HG03439 (cell line): Measurements from ENCODE around the gene RYR2.

Source experiments
- ATAC-seq: cut with Tn5 transposase; IDR thresholded peaks from one replicate; pipeline ENCODE4 v1.9.1; 2021; ENCODE audit warnings: mild to moderate bottlenecking, moderate library complexity; ENCODE audit not compliant: unreplicated experiment

The RYR2 gene

DNA sequence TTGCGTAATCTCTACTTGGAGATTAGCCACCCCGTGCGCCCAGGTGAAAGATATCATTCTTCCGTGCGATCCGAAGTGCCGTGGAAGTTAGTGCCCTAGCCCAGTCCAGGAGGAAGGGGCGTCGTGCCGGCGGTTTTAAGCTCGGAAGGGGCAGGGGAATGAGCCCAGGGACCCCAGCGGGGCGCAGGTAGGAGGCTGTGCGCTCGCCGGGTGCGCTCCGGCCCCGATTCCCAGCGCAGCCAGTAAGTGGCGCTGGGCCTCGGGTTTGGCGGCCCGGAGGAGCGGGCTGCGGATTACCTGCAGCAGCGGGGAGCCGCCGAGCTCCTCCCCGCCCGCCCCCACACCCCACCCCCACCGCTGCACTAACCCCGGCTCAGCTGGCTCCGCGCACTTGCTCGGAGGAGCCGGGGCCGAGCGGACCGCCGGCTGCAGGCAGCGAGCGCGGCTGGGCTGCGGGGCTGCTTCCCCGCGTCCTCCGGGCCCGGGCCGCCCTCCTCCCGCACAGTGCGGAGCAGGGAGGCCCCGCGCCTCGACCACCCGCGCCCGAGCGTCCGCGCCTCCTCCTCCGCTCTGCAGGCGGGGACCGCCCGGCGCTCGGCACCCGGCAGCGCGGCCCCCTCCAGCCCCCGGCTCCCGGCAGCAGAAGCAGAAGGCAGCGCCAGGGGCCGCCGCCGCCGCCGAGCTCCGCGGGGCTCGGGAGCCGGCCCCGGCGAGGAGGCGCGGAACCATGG, at the start of gene RYR2:
RYR2 (plus strand) TSS at position 390 of the 731 bp plus-strand sequence; CDS start at position 728, 338 bp downstream.
- ATAC-seq, result no peak

DNA sequence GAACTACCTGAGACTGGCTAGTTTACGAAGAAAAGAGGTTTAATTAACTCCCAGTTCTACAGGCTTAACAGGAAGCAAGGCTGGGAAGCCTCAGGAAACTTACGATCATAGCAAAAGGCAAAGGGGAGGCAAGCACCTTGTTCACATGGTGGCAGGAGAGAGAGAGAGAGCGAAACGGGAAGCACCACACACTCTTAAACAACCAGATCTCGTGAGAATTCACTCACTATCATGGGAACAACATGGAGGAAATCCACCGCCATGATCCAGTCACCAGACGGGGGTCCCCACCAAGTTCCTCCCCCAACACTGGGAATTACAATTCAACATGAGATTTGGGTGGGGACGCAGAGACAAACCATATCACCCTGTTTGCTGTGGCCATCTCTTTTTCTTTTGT, 49.5 kb upstream of the RYR2 start:
- ATAC-seq, result no peak

DNA sequence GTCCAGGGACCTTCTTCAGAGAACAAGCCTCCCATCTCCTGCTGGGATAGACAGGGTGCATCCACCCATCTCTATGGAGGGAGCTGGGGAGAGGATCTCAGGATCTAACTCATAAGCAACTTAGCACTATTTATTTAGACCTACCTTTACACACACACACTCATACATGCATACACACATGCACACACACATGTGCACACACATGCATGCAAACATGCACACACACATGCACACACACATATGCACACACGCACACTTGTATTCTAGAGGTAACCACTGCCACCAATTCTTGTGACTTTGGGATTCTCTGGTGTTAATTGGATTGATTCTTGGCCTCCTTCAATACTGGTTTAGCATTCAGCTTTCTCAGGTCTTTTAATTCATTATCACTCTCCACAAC, 47.5 kb upstream of the RYR2 start:
- no peak for ATAC-seq

DNA sequence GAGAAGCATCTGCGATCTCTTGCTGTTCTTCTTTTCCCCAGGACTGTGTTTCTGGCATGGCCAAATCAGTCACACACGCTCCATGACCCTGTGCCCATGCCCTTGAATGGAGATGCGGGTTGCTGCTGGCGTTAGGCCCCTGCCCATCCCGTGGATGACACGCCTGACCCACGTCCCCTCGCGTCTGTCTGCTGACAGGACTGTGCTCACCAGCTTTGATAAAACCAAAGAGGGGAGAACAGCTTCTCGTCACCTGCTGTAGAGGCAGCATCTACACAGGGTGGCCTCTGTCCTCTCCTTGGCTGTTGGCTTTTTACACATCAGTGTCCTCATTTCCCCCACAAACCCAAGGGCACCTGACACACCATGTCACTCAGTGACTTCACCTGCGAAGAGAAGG, 44.6 kb upstream of the RYR2 start:
- ATAC-seq, result no peak

DNA sequence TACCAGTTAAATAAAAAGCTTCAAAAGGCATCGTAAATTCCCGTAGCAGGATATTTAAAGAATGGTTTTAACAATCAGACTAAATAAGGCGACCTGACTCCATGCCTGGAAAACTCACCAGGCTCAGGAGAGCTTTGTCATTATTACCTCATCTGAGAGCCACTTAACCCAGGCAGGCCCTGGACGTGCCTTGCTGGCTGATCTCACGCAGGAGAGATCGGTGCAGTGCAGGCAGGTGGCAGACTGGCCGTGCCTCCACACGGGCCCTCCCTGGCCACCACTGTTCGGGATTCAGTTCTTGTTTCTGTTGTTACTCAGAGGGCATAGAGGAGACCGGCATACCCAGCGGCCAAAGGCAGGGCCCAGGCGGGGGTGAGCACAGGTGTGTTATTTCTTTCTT, 44.1 kb upstream of the RYR2 start:
- ATAC-seq, result no peak

DNA sequence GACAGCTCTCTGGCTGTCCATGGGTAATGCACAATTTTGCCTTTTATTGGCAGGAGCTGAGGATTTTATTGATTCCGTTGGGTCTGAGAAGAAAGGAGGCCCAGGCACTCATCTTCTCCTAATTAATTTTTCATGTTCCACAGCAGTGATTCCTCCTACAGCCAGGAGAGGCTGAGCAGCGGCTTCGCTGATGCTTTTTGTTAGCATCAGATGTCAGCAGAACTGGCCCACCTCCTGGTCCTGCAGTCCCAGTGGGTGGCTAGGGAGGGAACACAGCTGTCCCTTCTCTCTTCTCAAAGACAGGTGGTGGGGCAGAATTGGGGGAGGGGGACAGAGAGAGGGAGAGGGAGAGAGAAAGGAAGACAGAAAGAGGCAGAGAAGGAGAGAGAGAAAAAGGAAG, 43.4 kb upstream of the RYR2 start:
- no peak for ATAC-seq

DNA sequence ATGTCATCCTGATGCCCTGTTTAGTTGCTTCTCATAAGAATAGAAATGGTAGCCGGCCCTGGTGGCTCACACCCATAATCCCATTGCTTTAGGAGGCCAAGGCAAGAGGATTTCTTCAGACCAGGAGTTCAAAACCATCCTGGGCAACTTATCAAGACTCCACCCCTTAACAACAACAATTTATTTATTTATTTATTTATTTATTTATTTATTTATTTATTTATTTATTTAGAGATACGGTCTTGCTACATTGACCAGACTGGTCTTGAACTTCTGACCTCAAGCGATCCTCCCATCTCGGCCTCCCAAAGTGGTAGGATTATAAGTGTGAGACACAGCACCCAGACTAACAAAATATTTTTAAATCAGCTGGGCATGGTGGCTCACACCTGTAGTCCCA, 41.8 kb upstream of the RYR2 start:
- ATAC-seq, result no peak

DNA sequence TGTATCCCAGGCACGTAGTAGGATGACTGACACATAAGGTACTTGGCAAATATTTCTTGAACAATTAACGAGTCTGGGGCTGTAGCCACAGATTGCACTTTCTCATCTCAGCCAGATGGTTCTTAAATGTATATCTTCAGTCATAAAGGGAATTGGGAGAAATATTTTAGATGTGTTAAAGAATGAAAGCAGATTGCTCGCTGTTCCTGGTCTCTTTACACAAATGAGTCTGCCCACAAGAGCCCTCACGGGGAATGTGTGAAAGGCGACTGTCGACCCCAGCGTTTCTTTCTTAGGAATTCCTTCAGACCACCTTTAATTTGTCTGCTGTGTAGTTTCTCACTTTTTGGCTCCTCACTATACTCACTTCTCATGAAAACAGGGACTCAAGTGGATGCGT, 38.5 kb upstream of the RYR2 start:
- no peak for ATAC-seq

DNA sequence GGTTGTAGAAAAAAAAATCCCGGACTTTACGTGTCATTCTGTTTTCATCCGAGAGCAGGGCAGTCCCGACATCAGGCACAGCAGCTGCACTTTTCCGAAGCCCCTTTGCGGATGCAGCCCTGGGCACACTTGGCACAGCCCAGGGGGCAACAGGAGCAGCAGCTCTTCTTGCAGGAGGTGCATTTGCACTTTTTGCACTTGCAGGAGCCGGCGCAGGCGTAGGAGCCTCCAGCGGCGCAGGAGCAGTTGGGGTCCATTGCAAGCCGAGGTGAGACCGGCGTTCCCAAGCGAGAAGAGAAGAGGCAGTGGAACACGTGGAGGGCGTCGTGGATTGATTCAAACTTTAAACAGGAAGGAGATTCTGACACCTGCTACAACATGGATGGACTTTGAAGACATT, 37.9 kb upstream of the RYR2 start, which contains the start of gene MT1HL1:
MT1HL1 (minus strand) TSS at position 326 of the 400 bp plus-strand sequence; CDS start at position 257, 69 bp downstream.
- ATAC-seq, result no peak

DNA sequence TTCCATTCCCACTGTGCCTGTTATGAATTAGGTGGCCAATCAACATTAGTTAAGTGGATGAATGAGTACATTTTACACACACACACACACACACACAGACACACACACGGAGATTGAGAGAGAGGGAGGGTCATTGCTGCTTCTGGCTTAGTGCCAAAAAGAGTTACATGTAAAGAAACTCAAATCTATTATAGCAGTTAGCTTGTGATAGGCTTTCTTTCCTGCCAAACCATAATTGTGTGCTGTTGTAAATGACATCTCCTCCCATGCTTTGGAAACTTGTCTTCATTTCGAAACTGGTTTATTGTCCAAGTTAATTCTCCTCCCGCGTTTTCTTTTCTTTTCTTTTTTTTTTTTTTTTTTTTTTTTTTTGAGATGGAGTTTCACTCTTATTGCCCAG, 36.3 kb upstream of the RYR2 start:
- no peak for ATAC-seq

DNA sequence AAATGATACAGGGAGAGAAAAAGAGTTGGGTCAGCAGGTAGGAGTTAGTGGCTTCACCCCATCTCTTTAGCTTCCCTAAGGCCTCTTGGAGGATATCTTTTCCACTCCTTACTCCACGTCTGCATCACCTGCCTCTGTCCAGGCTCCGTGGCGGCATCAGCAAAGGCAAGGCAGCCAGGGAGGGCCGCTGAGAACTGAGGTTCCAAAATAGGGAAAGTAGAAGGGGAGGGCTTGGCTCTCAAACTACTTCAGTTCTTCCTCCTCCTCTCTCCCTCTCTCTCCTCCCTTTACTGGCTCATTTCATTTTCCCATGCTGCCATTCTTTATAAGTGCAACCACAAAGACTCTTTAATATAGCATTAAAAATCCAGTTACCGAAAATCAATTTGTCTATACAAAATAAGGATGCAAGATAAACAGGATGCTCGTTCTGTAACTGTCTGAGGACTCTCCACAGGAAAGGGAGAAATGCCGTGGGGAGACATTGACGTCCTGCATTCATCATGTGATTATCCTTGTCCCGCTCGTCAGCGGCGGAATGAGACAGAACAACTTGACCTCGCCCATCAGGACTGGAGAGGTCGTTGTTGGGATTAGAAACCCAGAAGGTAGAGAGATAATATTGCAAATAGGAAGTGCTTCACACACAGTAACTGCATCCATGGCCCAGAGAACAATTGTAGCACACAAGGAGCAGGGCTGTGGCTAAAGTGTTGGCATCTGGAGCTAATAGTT, 34.7 kb upstream of the RYR2 start:
- ATAC-seq, result no peak

DNA sequence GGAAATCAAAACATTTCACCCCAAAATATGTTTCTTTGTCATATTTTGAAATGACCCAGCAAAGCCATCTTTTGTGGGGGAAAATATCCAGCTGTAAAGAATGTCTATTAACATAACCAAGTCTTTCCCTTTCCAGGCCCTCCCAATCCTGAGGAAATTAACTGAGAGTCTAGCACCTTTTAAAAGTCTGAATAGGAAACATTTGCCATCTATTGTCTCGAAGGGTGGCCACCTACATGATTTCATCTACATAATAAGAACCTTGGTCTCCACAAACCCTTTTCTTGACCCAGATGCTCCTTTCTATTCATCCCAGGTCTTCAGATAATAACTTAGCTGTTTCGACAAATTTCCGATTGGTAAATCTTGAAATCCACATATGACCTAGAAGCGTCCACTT, 32.4 kb upstream of the RYR2 start:
- ATAC-seq, result no peak

DNA sequence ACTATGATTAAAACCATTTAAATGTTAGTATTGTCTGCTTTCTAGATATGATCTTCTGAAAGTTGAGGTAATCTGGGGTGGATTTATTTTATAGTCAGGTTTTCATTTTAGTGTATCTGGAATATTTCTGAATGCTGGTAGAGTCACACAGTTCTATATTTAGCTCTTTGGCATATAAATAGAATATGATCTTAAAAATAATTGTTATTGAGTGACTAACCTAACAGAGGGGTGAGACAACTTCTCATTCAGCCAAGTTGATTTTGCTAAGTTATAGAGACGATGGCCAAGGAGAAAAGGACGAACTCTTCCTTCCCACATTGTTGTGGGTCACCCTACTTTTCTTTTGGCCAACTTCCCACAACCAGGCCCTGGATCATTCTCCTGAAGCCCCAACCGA, 30.6 kb upstream of the RYR2 start:
- ATAC-seq, result no peak

DNA sequence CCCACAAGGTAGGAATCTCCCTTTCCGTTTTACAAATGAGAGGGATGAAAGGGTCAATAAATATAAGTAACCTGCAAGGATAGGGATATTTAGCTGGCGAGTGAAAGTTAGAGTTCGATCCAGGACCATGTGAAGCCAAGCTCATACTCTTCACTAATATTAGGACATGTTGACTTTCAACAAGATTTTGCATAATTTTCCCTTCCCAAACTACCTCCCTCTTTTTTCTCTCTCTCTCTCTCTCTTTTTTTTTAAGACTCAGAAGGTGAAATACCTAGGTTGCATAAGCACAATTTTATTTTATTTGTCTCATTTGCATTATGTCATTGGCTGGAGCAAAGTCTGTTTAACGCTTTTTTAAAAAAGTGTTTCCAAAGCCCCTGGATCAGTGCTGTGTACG, 29.6 kb upstream of the RYR2 start:
- ATAC-seq, result no peak

DNA sequence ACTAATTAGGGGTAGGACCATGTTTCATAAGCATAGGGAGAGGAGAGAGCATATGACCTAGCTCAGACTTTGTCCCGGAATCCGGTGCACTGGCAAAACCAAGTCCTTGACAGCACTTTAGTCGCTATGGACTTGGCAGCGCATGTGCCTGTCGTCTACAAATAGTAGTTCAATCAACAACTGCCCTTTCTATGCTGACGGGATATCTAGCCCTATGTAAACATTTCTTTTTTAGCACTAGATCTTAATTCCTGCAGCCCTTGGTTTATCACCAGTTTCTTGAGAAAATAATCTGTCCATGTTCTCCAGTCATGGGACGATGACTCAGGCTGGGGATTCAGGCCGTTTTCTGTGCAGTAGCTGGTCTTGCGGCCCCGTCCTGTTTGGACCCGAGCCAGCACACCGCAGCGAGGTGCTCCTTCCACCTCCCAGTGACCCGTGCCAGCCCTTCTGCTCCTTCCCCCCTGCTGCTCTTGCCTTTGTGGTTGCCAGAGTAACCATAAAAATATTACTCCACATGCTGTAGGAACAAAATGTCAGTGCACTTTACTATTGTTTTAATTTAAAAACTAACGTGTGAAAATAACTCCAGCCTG, 29.1 kb upstream of the RYR2 start:
- no peak for ATAC-seq

DNA sequence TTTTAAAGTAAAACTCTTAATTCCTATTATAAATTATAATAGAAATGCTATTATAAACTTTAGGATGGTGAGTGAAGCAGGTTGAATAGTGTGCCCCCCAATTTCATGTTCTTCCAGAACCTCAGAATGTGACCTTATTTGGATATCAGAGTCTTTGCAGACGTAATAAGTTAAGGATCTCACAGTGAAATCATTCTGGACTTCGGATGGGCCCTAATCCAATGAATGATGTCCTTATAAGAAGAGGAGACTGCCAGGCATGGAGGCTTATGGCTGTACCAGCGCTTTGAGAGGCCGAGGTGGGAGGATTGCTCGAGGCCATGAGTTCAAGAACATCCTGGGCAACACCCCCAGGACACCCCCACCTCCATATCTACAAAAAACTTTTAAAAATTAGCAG, 28.4 kb upstream of the RYR2 start:
- ATAC-seq, result no peak

DNA sequence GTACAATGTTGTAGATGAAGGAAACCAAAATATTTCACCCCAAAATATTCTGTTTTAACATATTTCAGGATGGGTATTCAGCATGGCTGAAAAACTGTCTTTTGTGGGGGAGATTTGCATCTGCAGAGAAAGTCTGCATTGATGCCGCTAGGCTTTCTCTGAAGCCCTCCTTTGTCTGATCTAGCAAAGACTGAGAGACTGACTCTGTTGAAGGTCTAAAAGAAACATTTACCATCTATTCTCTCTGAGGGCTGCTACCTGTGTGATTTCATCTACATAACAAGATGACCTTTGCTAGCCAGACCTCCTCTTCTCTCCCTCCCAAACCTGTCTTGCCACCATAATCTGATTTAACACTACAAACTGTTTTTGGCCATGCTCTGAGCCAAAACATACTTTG, 25.4 kb upstream of the RYR2 start:
- ATAC-seq, result no peak

DNA sequence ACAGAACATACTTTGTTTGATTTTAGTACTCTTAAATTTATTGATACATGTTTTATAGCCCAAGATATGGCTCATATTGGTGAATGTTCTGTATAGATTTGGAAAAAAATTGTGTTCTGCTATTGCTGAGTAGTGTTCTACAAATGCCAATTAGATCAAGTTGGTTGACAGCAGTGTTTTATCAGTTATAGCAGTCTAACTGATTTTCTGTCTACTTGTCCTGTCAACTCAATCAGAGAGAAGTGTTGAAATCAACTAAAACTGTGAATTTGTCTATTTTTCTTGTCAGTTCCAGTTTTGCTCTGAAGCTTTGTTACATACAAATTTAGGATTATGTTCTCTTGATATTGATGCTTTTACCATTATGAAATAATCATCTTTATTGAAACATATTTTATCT, 23.1 kb upstream of the RYR2 start:
- ATAC-seq, result no peak

DNA sequence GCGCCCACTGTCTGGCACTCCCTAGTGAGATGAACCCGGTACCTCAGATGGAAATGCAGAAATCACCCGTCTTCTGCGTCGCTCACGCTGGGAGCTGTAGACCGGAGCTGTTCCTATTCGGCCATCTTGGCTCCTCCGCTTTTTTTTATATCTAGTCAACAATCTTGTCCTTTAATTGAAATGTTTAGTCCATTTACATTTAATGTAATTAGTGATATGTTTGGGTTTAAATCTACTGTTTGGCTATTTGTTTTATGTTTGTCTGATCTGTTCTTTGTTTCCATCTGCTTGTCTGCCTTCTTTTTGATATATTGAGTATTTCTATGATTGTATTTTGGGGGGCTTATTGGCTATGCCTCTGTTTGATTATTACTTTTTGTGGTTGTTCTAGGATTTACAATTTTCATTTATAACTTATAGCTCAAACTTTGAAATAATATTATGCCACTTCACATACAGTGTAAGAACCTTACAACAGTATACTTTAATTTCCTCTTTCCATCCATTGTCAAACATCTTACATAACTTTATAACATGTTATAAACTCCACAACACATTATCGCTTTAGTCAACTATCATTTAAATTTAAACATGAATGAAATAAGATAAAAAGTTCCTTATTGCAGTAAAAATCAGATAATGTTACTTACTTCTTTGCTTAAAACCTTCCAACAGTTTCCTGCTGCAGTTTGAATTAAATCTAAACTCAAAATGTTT, 16.5 kb upstream of the RYR2 start:
- no peak for ATAC-seq

DNA sequence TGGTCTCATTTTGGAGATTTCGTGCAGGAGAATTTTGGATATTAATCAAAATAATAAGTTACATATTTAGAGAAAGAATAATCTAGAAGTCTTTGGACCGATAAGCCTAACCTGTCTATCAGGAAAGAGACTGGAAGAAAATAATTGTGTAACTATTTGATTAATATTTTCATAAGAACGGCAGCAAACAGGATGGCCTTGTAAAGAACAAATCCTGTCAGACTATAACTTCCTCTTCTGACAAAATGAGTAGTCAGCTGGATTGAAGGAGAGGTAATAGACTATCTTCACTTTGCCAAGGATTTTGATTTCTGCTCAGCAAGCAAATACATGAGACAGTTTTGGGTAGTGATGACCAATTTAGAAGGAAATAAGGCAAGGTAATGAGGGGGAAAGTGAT, 12.7 kb upstream of the RYR2 start:
- ATAC-seq, result no peak

DNA sequence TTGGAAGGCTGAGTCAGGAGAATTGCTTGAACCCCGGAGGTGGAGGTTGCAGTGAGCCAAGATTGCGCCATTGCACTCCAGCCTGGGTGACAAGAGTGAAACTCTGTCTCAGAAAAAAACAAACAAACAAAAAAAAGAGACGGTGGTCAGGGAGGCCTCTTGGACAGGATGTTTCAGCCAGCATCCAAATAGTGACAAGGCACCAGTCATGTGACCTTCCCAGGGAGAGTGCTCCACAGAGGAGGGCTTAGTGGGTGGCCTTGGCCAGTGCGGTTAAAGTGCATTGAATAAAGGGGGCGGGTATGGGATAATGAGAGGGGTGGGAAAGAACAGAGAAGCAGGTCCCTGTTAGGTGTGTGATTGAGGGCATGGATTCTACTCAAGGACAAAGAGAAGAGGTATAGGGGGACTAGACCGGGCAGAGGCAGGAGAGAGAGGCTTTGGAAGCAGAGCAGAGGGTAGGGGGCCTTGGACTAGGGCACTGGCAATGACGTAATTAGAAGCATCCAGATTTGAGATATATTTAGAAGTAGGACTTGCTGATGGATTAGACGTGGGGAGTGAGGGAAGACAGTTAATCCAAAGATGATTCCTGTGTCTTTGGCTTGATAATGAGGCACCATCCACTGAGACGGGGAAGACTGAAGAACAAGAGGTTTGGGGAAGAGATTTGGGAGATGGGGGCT, 12.0 kb upstream of the RYR2 start:
- no peak for ATAC-seq
